ENCODE data around the gene RCL1.

RCL1 gene

GRCh38 chr9:4814913-4815312, 22.2 kb downstream of the RCL1 start:
- no peak for DNase-seq

GRCh38 chr9:4815381-4815956, 22.7 kb downstream of the RCL1 start:
- DNase-seq, result no peak

- no peak for DNase-seq
Observed at GRCh38 chr9:4820168-4820567, 27.4 kb downstream of the RCL1 start.

- DNase-seq, result no peak
Observed at GRCh38 chr9:4821133-4821532, 28.4 kb downstream of the RCL1 start.

- DNase-seq, result no peak
Observed at GRCh38 chr9:4822057-4822456, 29.3 kb downstream of the RCL1 start.

- peak; percentile 15 for DNase-seq
Observed at GRCh38 chr9:4826417-4827166, 33.8 kb downstream of the RCL1 start.

GRCh38 chr9:4827224-4827623, 34.5 kb downstream of the RCL1 start:
- no peak for DNase-seq

- DNase-seq, result peak; percentile 64
Observed at GRCh38 chr9:4828761-4829160, 36.0 kb downstream of the RCL1 start.

- DNase-seq, result peak; percentile 55
Observed at GRCh38 chr9:4829969-4830368, 37.2 kb downstream of the RCL1 start.

- DNase-seq, result no peak
Observed at GRCh38 chr9:4830699-4831098, 38.0 kb downstream of the RCL1 start.

- no peak for DNase-seq
Observed at GRCh38 chr9:4831119-4831518, 38.4 kb downstream of the RCL1 start.

- no peak for DNase-seq
Observed at GRCh38 chr9:4831944-4832343, 39.2 kb downstream of the RCL1 start.

- DNase-seq, result peak; percentile 97
Observed at GRCh38 chr9:4832786-4833579, 40.2 kb downstream of the RCL1 start.

- DNase-seq, result peak; percentile 64
Observed at GRCh38 chr9:4833781-4834560, 41.2 kb downstream of the RCL1 start.

- DNase-seq, result no peak
Observed at GRCh38 chr9:4836676-4837075, 43.9 kb downstream of the RCL1 start.

- DNase-seq, result peak; percentile 99
Observed at GRCh38 chr9:4837261-4838188, 44.8 kb downstream of the RCL1 start.

- no peak for DNase-seq
Observed at GRCh38 chr9:4838189-4838546, 45.4 kb downstream of the RCL1 start.

GRCh38 chr9:4839470-4839912, 46.7 kb downstream of the RCL1 start:
- DNase-seq, result no peak

- DNase-seq, result no peak
Observed at GRCh38 chr9:4840018-4840417, 47.3 kb downstream of the RCL1 start.

GRCh38 chr9:4842213-4842612, 49.5 kb downstream of the RCL1 start:
- DNase-seq, result no peak

GRCh38 chr9:4842734-4843133, 50.0 kb downstream of the RCL1 start:
- DNase-seq, result peak; percentile 24
